WTC11 (cell line): ENCODE measurements around the gene PPFIBP1. TPM values are rescaled to one million over a fixed set of nuclear protein-coding genes. Genes with fewer than 3 reads are reported as not detected.

ENCODE experiments used
- ATAC-seq: fragments of 200-7000 bp; cut with Tn5 transposase; 2 replicates; pipeline ENCODE4 v1.10.0; 2021; ENCODE audit warnings: mild to moderate bottlenecking, moderate library complexity
- CTCF ChIA-PET: fragments of 300-600 bp; sonication (Branson Sonifier 250); formaldehyde crosslinking; loops from one replicate; lab custom pipeline; 2021; ENCODE audit warnings: antibody characterized with exemption; lab: Charles Lee
- POLR2A ChIA-PET: fragments of 350-600 bp; sonication (Branson Sonifier 250); formaldehyde crosslinking; loops from one replicate; lab custom pipeline; 2021; ENCODE audit warnings: antibody characterized with exemption; lab: Charles Lee
- DNase-seq: peaks from one replicate; pipeline ENCODE4 v3.0.0; 2021; ENCODE audit warnings: low spot score
- H3K27ac Mint-ChIP-seq: 2 replicates; pipeline ENCODE4 v1.8.0; 2021; ENCODE audit warnings: mixed read lengths
- H3K27me3 Mint-ChIP-seq: 2 replicates; pipeline ENCODE4 v1.8.0; 2021; ENCODE audit warnings: low read depth, mild to moderate bottlenecking, moderate library complexity, mixed read lengths
- H3K36me3 Mint-ChIP-seq: 2 replicates; pipeline ENCODE4 v1.8.0; 2021; ENCODE audit warnings: mixed read lengths
- H3K4me1 Mint-ChIP-seq: 2 replicates; pipeline ENCODE4 v1.8.0; 2022; ENCODE audit warnings: mixed read lengths
- H3K4me3 Mint-ChIP-seq: 2 replicates; pipeline ENCODE4 v1.8.0; 2021; ENCODE audit warnings: mild to moderate bottlenecking, moderate library complexity, mixed read lengths
- H3K9me3 Mint-ChIP-seq: 2 replicates; pipeline ENCODE4 v1.8.0; 2021; ENCODE audit warnings: mixed read lengths
- CBFB ChIP-seq: sonication (generic); formaldehyde crosslinking; IDR thresholded peaks from 2 replicates; pipeline ENCODE4 v1.8.1; 2022; ENCODE audit warnings: mild to moderate bottlenecking, low read depth, missing genetic modification reagents
- ETV6 ChIP-seq: sonication (generic); formaldehyde crosslinking; IDR thresholded peaks from 2 replicates; pipeline ENCODE4 v1.8.1; 2022; ENCODE audit warnings: mild to moderate bottlenecking, missing genetic modification reagents
- FOXK1 ChIP-seq: sonication (generic); formaldehyde crosslinking; IDR thresholded peaks from 2 replicates; pipeline ENCODE4 v1.8.0; 2022; ENCODE audit warnings: mild to moderate bottlenecking, moderate library complexity, missing genetic modification reagents
- FOXP1 ChIP-seq: sonication (generic); formaldehyde crosslinking; IDR thresholded peaks from 2 replicates; pipeline ENCODE4 v1.8.0; 2022; ENCODE audit warnings: missing genetic modification reagents, mild to moderate bottlenecking, moderate library complexity, borderline replicate concordance
- NR3C1 ChIP-seq: sonication (generic); formaldehyde crosslinking; conservative IDR thresholded peaks from 2 replicates; pipeline ENCODE4 v1.8.1; 2023; ENCODE audit warnings: low read depth, mild to moderate bottlenecking, missing genetic modification reagents
- RELA ChIP-seq: sonication (generic); formaldehyde crosslinking; IDR thresholded peaks from 2 replicates; pipeline ENCODE4 v1.8.1; 2022; ENCODE audit warnings: missing genetic modification reagents, mild to moderate bottlenecking, borderline replicate concordance
- SOX15 ChIP-seq: fragments of 250-450 bp; sonication (Bioruptor Pico); IDR thresholded peaks from 2 replicates; pipeline ENCODE4 v1.9.0; 2021; ENCODE audit warnings: mild to moderate bottlenecking
- SP1 ChIP-seq: sonication (generic); formaldehyde crosslinking; conservative IDR thresholded peaks from 2 replicates; pipeline ENCODE4 v1.8.1; 2022; ENCODE audit warnings: missing genetic modification reagents
- ZNF671 ChIP-seq: fragments of 250-450 bp; sonication (Bioruptor Pico); IDR thresholded peaks from 2 replicates; pipeline ENCODE4 v1.8.0; 2021; ENCODE audit warnings: mild to moderate bottlenecking
- total RNA-seq: library from RNA; stranded (reverse); gene quantifications from 3 replicates; pipeline ENCODE4 v1.2.3, GENCODE V29; 2021
- TF ChIP-seq, protein P1 (sequence below): fragments of 250-450 bp; sonication (Bioruptor Pico); IDR thresholded peaks from 2 replicates; pipeline ENCODE4 v1.9.0; 2021; ENCODE audit warnings: mild to moderate bottlenecking, borderline replicate concordance
- TF ChIP-seq, protein P2 (sequence below): sonication (generic); formaldehyde crosslinking; IDR thresholded peaks from 2 replicates; pipeline ENCODE4 v1.8.0; 2022; ENCODE audit warnings: mild to moderate bottlenecking, missing genetic modification reagents
- TF ChIP-seq, protein P3 (sequence below): sonication (generic); formaldehyde crosslinking; conservative IDR thresholded peaks from 2 replicates; pipeline ENCODE4 v1.8.1; 2023; ENCODE audit warnings: mild to moderate bottlenecking, low read depth, missing genetic modification reagents, moderate library complexity
- TF ChIP-seq, protein P4 (sequence below): sonication (generic); formaldehyde crosslinking; IDR thresholded peaks from 2 replicates; pipeline ENCODE4 v1.8.1; 2022; ENCODE audit warnings: mild to moderate bottlenecking, moderate library complexity, missing genetic modification reagents
- TF ChIP-seq, protein P5 (sequence below): sonication (generic); formaldehyde crosslinking; IDR thresholded peaks from 2 replicates; pipeline ENCODE4 v1.8.0; 2023; ENCODE audit warnings: missing genetic modification reagents, mild to moderate bottlenecking, borderline replicate concordance
- TF ChIP-seq, protein P6 (sequence below): sonication (generic); formaldehyde crosslinking; IDR thresholded peaks from 2 replicates; pipeline ENCODE4 v1.8.0; 2022; ENCODE audit warnings: mild to moderate bottlenecking, missing genetic modification reagents
- TF ChIP-seq, protein P7 (sequence below): sonication (generic); formaldehyde crosslinking; IDR thresholded peaks from 2 replicates; pipeline ENCODE4 v1.8.0; 2022; ENCODE audit warnings: mild to moderate bottlenecking, missing genetic modification reagents

PPFIBP1 gene
- total RNA-seq, 1 experiment from 2014 or later, result 27.7 TPM

DNA sequence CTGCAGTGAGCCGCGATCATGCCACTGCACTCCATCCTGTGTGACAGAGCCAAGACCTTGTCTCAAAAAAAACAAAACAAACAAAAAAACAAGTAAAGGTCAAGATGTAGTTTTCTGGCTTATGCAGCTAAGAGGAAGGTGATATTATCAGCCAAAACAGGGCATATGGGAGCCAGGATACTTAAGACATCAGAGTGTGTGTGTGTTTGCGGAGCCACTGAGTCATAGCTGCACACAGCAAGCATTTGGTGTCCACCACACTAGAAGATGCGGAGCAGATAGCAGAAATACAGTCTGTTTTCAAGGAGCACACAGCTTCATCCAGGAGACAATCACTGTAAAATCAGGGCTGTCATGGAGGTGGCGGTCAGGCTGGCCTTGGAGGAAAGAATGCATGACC lies 99.6 kb downstream of the PPFIBP1 start (continued):
- TF ChIP-seq FOXP1 (CRISPR knock-in tag) (no peak), ZNF671 (CRISPR knock-in tag) (no peak), SP1 (CRISPR knock-in tag) (no peak), SOX15 (CRISPR knock-in tag) (no peak)
- TF ChIP-seq, protein P1, sequence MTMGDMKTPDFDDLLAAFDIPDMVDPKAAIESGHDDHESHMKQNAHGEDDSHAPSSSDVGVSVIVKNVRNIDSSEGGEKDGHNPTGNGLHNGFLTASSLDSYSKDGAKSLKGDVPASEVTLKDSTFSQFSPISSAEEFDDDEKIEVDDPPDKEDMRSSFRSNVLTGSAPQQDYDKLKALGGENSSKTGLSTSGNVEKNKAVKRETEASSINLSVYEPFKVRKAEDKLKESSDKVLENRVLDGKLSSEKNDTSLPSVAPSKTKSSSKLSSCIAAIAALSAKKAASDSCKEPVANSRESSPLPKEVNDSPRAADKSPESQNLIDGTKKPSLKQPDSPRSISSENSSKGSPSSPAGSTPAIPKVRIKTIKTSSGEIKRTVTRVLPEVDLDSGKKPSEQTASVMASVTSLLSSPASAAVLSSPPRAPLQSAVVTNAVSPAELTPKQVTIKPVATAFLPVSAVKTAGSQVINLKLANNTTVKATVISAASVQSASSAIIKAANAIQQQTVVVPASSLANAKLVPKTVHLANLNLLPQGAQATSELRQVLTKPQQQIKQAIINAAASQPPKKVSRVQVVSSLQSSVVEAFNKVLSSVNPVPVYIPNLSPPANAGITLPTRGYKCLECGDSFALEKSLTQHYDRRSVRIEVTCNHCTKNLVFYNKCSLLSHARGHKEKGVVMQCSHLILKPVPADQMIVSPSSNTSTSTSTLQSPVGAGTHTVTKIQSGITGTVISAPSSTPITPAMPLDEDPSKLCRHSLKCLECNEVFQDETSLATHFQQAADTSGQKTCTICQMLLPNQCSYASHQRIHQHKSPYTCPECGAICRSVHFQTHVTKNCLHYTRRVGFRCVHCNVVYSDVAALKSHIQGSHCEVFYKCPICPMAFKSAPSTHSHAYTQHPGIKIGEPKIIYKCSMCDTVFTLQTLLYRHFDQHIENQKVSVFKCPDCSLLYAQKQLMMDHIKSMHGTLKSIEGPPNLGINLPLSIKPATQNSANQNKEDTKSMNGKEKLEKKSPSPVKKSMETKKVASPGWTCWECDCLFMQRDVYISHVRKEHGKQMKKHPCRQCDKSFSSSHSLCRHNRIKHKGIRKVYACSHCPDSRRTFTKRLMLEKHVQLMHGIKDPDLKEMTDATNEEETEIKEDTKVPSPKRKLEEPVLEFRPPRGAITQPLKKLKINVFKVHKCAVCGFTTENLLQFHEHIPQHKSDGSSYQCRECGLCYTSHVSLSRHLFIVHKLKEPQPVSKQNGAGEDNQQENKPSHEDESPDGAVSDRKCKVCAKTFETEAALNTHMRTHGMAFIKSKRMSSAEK (CRISPR knock-in tag), result no peak
- TF ChIP-seq, protein P2, sequence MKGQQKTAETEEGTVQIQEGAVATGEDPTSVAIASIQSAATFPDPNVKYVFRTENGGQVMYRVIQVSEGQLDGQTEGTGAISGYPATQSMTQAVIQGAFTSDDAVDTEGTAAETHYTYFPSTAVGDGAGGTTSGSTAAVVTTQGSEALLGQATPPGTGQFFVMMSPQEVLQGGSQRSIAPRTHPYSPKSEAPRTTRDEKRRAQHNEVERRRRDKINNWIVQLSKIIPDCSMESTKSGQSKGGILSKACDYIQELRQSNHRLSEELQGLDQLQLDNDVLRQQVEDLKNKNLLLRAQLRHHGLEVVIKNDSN (CRISPR knock-in tag), result no peak
- TF ChIP-seq, all 79 proteins: peak for 0

DNA sequence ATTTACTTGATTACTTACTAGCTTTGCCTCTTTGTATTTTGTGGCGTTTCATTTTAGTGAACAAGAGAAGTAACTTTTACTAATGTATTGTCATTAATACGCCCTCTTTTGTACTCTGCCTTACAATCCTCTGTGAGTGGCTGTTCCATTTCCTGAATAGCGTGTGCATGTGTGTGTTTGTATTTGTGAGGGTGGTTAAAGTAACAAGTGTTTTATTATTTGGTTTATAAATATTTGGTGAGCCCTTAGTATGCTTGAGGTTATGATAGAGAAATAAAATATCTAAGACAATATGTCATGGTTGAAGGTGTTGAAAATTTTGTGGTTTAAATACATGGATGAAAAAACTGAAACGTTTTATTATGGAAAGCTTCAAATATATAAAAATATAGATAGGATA lies 100.6 kb downstream of the PPFIBP1 start:
- no peak overlapping the region for H3K27ac Mint-ChIP-seq
- POLR2A ChIA-PET, result no interaction called here
- no peaks in the 10 kb centered on the region for H3K4me1 Mint-ChIP-seq
- CTCF ChIA-PET, result interaction anchor here (0.6 kb wide), 1 partner anchor 29 kb away, joined by 4 read pairs; no protein-coding TSS in a partner anchor
- no peaks in the 10 kb centered on the region for H3K36me3 Mint-ChIP-seq
- no peak for DNase-seq
- H3K27me3 Mint-ChIP-seq, result no peaks in the 10 kb centered on the region
- H3K9me3 Mint-ChIP-seq, result no peaks in the 10 kb centered on the region
- no peak for ATAC-seq
- no peak overlapping the region for H3K4me3 Mint-ChIP-seq
- TF ChIP-seq RELA (CRISPR knock-in tag), result no peak
- TF ChIP-seq, protein P3, sequence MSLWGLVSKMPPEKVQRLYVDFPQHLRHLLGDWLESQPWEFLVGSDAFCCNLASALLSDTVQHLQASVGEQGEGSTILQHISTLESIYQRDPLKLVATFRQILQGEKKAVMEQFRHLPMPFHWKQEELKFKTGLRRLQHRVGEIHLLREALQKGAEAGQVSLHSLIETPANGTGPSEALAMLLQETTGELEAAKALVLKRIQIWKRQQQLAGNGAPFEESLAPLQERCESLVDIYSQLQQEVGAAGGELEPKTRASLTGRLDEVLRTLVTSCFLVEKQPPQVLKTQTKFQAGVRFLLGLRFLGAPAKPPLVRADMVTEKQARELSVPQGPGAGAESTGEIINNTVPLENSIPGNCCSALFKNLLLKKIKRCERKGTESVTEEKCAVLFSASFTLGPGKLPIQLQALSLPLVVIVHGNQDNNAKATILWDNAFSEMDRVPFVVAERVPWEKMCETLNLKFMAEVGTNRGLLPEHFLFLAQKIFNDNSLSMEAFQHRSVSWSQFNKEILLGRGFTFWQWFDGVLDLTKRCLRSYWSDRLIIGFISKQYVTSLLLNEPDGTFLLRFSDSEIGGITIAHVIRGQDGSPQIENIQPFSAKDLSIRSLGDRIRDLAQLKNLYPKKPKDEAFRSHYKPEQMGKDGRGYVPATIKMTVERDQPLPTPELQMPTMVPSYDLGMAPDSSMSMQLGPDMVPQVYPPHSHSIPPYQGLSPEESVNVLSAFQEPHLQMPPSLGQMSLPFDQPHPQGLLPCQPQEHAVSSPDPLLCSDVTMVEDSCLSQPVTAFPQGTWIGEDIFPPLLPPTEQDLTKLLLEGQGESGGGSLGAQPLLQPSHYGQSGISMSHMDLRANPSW, result no peak
- TF ChIP-seq CBFB (CRISPR knock-in tag), result no peak
- no peak for TF ChIP-seq FOXK1 (CRISPR knock-in tag)
- TF ChIP-seq, protein P4, sequence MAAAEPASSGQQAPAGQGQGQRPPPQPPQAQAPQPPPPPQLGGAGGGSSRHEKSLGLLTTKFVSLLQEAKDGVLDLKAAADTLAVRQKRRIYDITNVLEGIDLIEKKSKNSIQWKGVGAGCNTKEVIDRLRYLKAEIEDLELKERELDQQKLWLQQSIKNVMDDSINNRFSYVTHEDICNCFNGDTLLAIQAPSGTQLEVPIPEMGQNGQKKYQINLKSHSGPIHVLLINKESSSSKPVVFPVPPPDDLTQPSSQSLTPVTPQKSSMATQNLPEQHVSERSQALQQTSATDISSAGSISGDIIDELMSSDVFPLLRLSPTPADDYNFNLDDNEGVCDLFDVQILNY, result no peak
- TF ChIP-seq, protein P5, sequence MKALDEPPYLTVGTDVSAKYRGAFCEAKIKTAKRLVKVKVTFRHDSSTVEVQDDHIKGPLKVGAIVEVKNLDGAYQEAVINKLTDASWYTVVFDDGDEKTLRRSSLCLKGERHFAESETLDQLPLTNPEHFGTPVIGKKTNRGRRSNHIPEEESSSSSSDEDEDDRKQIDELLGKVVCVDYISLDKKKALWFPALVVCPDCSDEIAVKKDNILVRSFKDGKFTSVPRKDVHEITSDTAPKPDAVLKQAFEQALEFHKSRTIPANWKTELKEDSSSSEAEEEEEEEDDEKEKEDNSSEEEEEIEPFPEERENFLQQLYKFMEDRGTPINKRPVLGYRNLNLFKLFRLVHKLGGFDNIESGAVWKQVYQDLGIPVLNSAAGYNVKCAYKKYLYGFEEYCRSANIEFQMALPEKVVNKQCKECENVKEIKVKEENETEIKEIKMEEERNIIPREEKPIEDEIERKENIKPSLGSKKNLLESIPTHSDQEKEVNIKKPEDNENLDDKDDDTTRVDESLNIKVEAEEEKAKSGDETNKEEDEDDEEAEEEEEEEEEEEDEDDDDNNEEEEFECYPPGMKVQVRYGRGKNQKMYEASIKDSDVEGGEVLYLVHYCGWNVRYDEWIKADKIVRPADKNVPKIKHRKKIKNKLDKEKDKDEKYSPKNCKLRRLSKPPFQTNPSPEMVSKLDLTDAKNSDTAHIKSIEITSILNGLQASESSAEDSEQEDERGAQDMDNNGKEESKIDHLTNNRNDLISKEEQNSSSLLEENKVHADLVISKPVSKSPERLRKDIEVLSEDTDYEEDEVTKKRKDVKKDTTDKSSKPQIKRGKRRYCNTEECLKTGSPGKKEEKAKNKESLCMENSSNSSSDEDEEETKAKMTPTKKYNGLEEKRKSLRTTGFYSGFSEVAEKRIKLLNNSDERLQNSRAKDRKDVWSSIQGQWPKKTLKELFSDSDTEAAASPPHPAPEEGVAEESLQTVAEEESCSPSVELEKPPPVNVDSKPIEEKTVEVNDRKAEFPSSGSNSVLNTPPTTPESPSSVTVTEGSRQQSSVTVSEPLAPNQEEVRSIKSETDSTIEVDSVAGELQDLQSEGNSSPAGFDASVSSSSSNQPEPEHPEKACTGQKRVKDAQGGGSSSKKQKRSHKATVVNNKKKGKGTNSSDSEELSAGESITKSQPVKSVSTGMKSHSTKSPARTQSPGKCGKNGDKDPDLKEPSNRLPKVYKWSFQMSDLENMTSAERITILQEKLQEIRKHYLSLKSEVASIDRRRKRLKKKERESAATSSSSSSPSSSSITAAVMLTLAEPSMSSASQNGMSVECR (CRISPR knock-in tag), result no peak
- TF ChIP-seq, protein P6, sequence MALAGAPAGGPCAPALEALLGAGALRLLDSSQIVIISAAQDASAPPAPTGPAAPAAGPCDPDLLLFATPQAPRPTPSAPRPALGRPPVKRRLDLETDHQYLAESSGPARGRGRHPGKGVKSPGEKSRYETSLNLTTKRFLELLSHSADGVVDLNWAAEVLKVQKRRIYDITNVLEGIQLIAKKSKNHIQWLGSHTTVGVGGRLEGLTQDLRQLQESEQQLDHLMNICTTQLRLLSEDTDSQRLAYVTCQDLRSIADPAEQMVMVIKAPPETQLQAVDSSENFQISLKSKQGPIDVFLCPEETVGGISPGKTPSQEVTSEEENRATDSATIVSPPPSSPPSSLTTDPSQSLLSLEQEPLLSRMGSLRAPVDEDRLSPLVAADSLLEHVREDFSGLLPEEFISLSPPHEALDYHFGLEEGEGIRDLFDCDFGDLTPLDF (CRISPR knock-in tag), result no peak
- TF ChIP-seq, protein P7, sequence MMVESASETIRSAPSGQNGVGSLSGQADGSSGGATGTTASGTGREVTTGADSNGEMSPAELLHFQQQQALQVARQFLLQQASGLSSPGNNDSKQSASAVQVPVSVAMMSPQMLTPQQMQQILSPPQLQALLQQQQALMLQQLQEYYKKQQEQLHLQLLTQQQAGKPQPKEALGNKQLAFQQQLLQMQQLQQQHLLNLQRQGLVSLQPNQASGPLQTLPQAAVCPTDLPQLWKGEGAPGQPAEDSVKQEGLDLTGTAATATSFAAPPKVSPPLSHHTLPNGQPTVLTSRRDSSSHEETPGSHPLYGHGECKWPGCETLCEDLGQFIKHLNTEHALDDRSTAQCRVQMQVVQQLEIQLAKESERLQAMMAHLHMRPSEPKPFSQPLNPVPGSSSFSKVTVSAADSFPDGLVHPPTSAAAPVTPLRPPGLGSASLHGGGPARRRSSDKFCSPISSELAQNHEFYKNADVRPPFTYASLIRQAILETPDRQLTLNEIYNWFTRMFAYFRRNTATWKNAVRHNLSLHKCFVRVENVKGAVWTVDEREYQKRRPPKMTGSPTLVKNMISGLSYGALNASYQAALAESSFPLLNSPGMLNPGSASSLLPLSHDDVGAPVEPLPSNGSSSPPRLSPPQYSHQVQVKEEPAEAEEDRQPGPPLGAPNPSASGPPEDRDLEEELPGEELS (CRISPR knock-in tag), result no peak
- no peak for TF ChIP-seq ETV6 (CRISPR knock-in tag)
- TF ChIP-seq NR3C1 (CRISPR knock-in tag), result no peak
